ENCODE measurements around the gene FAM53A.
"Not testable (repeated sequence)": the region's sequence is repeated elsewhere in the genome, so short reads cannot be mapped to it uniquely, and the experiment has no call there.

Gene FAM53A

DNA sequence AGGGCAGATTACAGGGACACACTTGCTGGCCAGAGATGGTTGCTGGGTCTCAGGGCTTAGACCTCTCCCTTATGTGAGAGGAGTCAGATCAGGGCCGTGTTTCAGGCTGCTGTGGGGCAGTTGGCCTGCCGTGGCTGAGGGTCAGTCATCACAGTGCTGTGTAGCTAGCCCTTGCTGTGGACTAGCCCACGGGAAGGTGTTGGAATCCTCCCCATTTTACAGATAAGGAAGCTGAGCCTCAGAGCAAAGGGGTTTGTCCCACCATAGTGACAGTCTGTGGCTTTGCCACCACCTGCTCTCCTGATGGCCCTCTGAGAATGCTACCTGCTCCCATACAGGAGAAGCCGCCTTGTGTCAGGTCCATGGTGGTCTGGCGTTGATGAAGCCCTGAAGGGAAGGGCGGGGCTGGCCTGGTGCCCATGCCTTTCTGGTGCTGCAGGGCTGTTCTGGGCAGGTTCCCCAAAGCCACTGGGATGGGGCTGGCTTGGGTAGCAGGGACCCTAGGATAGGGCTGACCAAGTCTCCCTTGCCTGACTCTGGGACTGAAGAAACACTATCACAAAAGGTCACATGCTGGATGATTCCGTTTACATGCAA is 2.4 kb upstream of the FAM53A start:
- no peak for DNase-seq (ENCODE audit: low read depth in 2 of 3, low spot score in 1 of 3)

GRCh38 chr4:1685235-1686150 is 1.4 kb upstream of the FAM53A start:
- DNase-seq (ENCODE audit: low read depth in 2 of 3, low spot score in 1 of 3): no peak

DNA sequence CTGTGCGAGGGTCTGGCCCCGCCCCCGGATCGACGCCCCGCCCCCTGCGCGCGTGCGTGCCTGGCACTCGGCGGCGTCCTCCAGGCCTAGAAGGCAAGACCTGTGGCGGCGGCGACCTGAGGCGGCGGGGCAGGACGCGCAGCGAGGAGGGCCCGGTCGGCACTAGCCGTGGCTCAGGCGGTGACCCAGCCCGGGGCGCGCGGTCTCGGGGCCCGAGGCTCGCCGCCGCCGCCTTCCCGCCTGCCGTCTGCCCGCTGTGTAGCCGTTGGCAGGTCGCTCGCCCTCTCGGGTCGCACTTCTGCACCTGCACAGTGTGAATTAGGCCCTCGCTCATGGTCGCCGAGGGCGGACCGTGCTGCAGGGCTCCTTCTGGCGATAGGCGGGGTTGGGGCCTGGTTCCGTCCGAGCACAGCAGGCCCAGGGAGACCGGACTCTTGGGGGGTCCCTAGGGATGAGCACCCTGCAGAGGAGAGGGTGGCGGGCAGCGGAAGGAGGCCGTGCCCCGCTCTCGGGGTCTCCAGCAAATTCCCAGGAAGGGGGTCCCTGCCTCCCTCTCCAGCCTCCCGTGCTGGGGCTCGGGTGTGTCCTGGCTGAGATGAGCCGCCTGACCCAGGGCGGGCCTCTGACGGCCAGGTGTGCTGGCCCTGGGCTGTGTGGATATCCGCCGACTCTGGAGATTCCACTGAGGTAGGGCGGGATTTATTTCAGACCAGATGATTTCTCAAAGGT is 557 bp upstream of the FAM53A start:
- DNase-seq (ENCODE audit: low read depth in 2 of 3, low spot score in 1 of 3): peak in 2 of 3 donors; percentile 88 to 96

GRCh38 chr4:1683261-1683735 is 815 bp downstream of the FAM53A start:
- no peak for DNase-seq (ENCODE audit: low read depth in 2 of 3, low spot score in 1 of 3)

DNA sequence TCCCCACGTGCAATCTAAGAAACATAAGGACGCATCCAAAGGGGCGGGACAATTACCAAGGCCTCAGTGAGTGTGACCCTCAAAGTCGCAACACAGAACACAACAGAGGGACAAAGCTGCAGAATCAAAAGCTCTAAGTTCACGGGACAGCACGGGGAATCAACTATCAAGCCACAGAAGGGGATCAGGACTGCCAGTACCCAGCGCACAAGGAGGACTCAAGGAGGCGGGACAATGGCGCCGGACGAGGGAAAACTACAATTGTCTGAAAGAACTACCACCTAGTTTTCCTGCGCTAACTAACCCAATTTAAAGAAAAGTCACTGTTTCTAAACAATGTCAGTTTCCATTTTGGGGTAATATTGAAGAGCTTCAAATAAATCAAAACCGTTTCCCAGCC is 1.3 kb downstream of the FAM53A start:
- DNase-seq (ENCODE audit: low read depth in 2 of 3, low spot score in 1 of 3): no peak

DNA sequence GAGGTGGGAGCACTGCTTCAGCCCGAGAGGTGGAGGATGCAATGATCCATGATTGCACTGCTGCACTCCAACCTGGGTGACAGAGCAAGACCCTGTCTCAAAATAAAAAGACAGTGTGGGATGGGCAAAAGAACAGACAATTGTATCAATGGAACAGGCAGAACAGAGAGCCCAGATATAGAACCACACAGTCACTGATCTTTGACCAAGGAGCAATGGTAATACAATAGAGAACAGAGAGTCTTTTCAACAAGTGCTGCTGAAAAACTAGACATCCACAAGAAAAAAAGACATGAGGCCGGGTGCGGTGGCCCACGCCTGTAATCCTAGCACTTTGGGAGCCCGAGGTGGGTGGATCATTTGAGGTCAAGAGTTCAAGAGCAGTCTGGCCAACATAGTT is 5.9 kb downstream of the FAM53A start:
- no peak for DNase-seq (ENCODE audit: low read depth in 2 of 3, low spot score in 1 of 3)

DNA sequence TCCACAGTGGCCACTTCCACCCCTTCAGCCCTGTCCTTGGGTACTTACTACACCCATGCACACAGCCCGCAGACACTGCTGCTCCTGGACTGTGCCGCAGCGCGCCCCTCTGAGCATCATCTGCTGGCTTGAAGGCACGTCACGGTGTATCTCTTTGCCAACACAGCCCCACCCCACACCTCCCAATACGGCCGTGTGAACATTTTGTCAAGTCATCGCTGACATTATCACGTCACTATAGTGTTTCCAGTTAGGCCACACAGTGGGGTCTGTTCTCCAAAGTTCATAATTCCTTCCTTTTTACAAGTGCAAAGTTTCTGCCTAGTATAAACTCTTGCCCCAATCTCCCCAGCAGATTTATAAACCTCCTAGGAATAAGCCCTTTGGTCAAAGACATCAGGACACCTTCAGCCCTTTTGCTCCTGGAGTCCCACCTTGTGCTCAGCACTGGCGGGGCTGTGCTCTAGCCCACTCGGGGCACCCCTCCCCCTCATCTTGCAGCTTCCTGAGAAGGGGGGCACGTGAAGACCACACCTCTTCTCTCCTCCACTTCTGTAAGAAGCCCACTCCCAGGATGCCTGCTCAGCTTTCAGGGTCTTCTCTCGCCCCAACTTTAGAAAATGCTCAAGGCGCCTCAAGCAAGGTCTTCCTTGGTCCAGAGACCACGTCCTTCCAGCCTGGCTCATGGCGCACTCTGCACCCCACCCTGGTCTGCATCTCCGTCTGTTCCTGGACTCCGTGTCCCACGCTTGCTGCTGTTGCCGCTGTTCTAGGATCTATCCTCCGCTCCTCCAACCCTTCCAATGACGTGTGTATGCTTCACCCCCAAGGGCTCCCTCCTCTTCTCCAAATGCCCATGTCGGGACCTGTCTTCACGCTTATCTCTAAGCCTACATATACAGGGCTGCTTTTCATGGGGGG is 7.2 kb downstream of the FAM53A start:
- no peak for DNase-seq (ENCODE audit: low read depth in 2 of 3, low spot score in 1 of 3)

DNA sequence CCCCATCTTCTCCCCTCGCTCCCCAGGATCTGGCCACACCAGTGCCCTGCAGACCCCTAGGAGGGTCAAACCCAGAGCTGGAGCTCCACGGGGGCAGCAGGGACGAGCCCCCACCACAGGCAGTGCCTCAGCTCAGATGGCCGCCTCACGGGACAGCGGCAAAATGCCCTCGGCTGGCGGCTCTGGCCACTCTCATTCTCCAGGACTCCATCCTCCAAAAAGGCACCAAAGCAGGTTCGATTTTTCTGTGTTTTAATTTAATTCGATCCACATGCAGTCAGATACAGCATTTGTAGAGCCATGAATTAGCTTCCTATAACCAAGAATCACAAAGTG is 8.3 kb downstream of the FAM53A start:
- no peak for DNase-seq (ENCODE audit: low read depth in 2 of 3, low spot score in 1 of 3)

DNA sequence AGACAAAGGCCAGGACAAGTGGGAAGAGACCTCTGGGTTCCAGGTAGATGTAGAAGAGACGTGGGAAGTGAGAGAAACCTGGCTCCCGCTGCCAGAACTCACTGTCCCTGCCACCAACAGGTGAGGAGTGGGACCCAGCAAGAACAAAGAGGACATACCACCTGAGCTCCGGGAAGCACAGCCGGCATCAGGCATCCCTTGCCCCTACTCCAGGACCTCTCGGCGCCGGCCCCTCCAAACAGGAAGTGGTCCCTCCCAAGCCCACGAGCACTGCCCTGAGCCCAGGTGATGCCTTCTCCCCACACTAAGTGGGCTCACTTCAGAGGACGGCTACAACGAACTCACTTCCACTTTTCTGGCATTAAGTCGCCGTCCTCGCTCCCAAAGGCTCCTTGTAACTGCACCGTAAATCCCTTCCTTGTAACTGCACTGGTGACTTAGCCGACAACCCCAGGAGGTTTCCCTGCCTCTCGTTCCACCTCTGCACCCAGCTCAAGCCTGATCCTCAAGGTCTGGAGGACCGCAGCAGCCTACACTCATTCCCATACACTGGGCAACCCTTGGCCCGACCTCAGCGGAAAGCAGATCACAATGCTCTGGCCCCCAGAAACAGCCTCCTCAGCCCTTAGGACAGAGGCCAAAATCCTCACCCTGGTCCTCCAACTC is 8.8 kb downstream of the FAM53A start:
- no peak for DNase-seq (ENCODE audit: low read depth in 2 of 3, low spot score in 1 of 3)

DNA sequence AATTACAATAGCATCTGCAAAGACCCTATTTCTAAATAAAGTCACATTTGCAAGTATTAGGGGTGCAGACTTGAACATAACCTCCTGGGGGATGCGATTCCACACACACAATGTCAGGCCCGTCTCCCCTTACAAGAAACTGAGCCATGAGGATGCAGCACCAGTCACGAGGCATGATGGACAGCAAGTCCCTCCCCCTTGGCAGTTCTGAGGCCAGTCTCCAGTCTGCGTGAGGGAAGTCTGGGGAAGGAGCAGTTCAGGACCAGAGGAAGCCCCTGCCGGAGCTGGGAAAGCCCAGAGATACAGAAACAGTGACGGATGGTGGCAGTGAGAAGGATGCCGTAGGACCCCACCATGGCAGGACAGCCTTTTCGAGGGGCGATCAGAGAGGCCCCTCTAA is 9.4 kb downstream of the FAM53A start:
- DNase-seq (ENCODE audit: low read depth in 2 of 3, low spot score in 1 of 3): no peak

GRCh38 chr4:1673671-1674070 is 10.4 kb downstream of the FAM53A start:
- DNase-seq (ENCODE audit: low read depth in 2 of 3, low spot score in 1 of 3): no peak

DNA sequence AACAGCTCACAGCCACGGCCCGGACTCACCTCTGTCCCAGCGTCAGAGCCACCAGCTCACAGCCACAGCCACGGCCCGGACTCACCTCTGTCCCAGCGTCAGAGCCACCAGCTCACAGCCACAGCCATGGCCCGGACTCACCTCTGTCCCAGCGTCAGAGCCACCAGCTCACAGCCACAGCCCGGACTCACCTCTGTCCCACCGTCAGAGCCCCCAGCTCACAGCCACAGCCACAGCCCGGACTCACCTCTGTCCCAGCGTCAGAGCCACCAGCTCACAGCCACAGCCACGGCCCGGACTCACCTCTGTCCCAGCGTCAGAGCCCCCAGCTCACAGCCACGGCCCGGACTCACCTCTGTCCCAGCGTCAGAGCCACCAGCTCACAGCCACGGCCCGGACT is 13.1 kb downstream of the FAM53A start:
- not testable (repeated sequence) for DNase-seq (ENCODE audit: low read depth in 2 of 3, low spot score in 1 of 3)

- DNase-seq (ENCODE audit: low read depth in 2 of 3, low spot score in 1 of 3): no peak
These were observed 13.8 kb downstream of the FAM53A start for GRCh38 chr4:1670279-1670678.

DNA sequence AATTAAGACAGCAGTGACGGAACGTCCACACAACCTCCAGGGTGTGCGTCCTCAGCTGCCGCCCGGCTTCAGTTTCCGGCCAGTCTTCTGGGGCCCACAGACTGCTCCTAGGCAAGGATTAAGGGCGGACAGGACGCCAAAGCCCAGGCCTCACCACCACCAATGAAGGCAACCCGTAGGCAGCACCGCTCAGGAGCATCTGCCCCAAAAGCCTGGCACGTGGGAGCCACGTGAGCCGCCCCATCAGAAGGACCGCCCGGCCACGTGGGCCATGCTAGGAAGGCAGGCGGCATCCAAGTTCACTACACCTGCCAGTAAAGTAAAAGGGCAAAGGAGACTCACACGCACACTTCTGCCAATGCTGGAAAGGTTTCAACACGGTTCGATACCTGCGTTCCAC is 14.3 kb downstream of the FAM53A start:
- DNase-seq (ENCODE audit: low read depth in 2 of 3, low spot score in 1 of 3): no peak

- no peak for DNase-seq (ENCODE audit: low read depth in 2 of 3, low spot score in 1 of 3)
These were observed 14.8 kb downstream of the FAM53A start for GRCh38 chr4:1669270-1669669.

- DNase-seq (ENCODE audit: low read depth in 2 of 3, low spot score in 1 of 3): no peak
These were observed 15.6 kb downstream of the FAM53A start for GRCh38 chr4:1668488-1668840.

- no peak for DNase-seq (ENCODE audit: low read depth in 2 of 3, low spot score in 1 of 3)
These were observed 16.8 kb downstream of the FAM53A start for GRCh38 chr4:1667273-1667672.

- DNase-seq (ENCODE audit: low read depth in 2 of 3, low spot score in 1 of 3): no peak
These were observed 17.7 kb downstream of the FAM53A start for GRCh38 chr4:1666391-1666790.

DNA sequence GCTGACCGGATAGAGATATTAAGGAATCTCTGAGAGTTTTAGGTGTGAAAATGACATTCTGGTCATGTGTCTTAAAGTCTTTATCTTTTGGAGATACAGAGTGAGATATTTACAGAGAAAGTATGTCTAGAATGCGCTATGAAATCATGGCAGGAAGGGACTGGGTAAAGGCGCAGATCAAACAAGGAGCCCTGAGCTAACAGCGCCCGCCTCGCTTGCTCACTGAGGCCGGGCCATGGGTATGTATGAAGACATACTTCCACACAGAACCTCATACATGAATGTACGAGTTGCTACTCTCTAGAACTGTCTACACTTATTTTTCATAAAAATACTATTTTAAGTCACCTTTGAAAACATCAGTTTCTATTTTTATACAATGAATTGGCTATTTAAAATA is 20.0 kb downstream of the FAM53A start:
- no peak for DNase-seq (ENCODE audit: low read depth in 2 of 3, low spot score in 1 of 3)

DNA sequence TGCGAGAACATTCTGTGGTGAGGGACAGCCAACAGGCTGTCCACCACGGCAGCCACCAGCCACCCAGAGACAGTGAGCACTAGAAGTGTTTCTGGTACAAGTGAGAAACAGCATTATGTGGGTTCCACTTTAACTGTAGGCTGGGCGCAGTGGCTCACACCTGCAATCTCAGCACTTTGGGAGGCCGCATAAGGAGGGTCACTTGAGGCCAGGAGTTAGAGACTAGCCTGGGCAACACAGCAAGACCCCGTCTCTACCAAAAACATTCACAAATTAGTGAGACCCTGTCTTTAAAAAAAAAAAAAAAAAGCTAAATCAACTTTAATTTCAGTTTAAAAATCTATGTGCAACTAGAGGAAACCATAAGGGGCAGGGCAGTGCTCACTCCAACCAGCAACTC is 20.6 kb downstream of the FAM53A start:
- DNase-seq (ENCODE audit: low read depth in 2 of 3, low spot score in 1 of 3): no peak

DNA sequence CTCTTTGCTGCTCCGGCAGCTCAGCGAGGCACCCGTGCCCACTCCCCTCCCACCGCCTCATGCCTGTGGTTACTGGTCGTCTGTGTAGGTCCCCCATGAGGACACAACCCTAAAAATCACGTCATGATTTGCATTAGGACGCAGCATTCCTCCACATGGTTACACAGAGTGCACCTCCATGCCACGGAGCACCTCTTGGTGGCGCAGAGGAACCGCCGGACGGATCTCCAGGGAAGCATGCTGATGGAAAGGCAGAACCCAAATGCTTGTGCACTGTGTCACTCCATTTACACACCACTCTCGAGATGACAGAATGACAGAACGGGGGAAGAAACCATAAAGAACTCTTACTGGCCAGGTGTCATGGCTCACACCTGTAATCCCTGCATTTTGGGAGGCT is 22.4 kb downstream of the FAM53A start:
- DNase-seq (ENCODE audit: low read depth in 2 of 3, low spot score in 1 of 3): no peak

Measured in stimulated activated CD4-positive, alpha-beta T cell treated with anti-CD3 and anti-CD28 coated beads, Interleukin-12 subunit alpha, Interleukin-12 subunit beta, amount 100 ng/mL, for 48 hours (primary cell).